ENCODE data around the gene FBXO42.

DNA sequence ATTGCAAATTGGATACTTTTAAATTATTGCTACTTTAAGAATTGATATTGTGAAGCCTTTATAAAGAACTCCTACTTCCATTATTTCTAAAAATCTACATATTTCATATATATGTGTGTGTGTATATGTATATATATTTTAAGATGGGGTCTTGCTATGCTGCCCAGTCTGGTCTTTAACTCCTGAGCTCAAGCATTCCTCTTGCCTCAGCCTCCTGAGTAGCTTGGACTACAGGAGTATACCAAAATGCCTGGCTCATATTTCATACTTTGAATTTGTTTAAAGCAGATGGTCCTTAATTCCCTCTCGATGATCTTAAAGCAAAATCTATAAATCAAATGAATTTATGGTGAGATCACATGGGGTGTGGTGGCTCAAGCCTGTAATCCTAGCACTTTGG is 90.2 kb downstream of the FBXO42 start:
- TF ChIP-seq POLR2AphosphoS5 (IDR thresholded peaks at IDR 0.05) (no peak), CTCF (IDR thresholded peaks at IDR 0.05) (no peak), POLR2A (IDR thresholded peaks at IDR 0.05) (no peak)

Data from breast epithelium (tissue), 3 donors.